ENCODE results near the gene S100A4.

S100A4 gene

DNA sequence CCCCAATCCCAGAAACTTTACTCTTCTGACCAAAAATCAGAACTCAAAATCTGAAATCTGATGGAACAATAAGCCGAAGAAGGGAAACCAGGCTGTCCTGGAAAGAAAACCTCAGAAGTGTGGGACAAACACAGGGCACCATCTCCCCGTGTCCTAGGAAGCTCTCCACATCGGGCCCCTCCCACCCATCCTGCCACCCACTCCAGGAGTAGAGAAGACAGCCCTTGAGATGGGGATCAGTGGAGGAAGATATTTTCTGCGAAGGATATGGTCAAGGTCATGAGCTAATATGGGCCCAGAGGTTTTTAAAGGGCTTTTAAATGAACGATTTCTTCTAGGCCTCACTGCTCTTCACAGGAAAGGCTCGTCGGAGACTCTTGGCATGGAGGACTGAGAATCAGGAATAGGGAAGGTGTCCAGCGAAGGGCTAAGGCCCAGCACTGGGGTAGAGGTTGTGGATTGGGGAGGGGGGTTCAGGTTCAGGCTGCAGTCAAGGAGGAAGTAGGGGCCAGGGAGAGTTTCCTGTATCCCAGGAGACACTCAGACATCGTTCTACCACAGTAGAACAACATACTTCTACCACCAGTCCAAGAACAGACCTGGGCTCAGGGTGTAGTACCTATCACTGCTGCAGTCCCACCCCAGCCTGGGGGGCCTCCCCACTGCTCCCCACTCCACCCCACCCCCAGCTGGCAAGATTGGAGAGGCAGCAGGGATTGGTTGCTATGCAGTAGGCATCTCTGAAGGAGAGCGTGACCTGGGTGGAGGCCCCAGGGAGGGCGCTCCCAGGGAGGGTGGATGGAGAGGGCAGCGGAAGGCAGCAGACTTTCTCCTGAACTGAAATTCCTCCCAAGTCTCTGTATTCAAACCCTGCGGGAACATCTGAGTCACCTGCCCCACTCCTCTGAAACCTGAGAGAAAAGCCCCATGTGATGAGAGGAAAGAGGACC, 3.7 kb downstream of the S100A4 start:
- no peak for TF ChIP-seq CTCF (IDR thresholded peaks at IDR 0.05; ENCODE audit: low read depth, low read length)
- no peak overlapping the region for H3K4me3 ChIP-seq (ENCODE audit: low read depth, low read length)
- DNase-seq (ENCODE audit: low read depth, low spot score) = no peak
- in situ Hi-C loops (cut with HindIII; ENCODE audit: low sequenced_read_pairs) = no loop called here

DNA sequence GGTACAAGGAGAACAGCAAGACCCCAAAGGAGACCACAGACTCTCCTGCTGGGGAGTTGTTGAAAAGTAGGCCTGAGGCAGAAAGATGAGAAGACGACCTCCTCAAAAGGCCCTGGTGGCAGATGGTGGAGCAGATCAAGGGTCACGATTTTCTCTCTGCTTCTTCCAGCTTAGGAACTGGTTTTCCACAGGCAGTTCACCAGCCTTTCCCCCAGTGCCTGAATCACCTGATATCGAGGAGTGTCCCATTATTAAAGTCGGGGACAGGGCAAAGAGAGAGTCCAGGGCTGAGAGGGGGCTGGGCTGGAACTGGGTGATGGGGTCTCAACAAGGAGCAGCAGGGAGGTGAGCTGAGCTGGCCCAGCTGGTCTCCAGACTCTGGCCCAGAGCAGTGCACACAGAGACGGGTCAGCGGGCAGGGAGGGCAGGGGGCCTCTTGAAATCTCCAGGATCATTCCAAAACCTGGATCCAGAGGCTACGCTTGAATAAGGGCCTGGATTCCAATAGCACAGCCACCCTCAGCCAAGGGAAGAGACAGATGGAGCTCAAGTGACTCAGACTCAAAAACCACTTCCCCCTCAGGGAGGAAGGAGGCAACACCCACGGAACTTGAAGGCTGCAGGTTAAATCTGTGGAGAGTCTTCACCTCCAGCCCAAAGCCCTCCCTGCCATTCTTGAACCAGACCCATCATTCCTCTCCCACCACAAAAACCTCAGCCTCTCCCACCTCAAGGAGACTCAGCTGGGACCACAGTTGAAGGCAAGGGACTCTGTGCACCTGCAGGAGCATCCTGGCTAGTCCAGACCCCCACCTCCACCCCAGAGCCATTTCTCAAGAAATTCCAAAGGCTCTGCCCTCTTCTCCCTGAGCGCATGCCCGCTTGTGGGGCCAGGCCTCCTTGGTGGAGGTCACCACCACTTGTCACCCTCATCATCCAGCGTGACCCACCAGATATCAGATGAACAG, 4.9 kb downstream of the S100A4 start, which contains the start of gene S100A5:
Gene S100A5, minus strand, starts transcription at position 541 of the 968 bp plus-strand sequence. CDS start 743 bp downstream, outside the sequence.
- in situ Hi-C loops (cut with HindIII; ENCODE audit: low sequenced_read_pairs) = no loop called here

GRCh38 chr1:153539395-153540093, 6.1 kb downstream of the S100A4 start:
- TF ChIP-seq CTCF (IDR thresholded peaks at IDR 0.05; ENCODE audit: low read depth, low read length) = no peak
- no peak overlapping the region for H3K4me3 ChIP-seq (ENCODE audit: low read depth, low read length)
- DNase-seq (ENCODE audit: low read depth, low spot score) = no peak
- in situ Hi-C loops (cut with HindIII; ENCODE audit: low sequenced_read_pairs) = no loop called here

More for the DNA sequence above, 4.9 kb downstream of the S100A4 start, which contains the start of gene S100A5:
- DNase-seq (ENCODE audit: low read depth, low spot score) = no peak
- H3K4me3 ChIP-seq (ENCODE audit: low read depth, low read length) = no peak within 1 kb of the TSS
- TF ChIP-seq CTCF (IDR thresholded peaks at IDR 0.05; ENCODE audit: low read depth, low read length) = no peak

DNA sequence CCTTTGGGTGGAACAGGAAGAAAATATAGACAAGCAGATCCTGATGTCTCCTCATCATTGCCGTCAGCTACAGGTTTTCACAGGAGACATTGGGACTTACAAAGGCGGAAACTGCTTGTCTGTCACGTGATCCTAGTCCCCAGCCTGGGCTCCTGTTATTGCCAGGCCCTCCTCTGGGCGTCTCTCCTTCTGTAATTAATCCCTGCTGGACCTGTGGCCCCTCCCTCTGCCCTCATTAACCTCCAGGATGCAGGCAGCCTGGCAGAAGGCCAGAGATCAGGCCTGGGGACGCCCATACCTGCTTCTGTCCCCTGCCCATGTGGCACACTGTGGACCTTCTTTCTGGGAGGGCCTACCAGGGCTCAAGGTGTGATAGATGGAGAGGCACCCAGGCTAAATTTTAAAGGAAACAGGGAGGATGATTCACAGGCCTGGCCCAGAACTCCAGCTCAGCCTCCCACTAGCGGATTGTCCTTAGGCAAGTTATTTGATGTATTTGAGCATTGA, 7.2 kb downstream of the S100A4 start:
- in situ Hi-C loops (cut with HindIII; ENCODE audit: low sequenced_read_pairs) = no loop called here
- H3K4me3 ChIP-seq (ENCODE audit: low read depth, low read length) = no peak overlapping the region
- no peak for DNase-seq (ENCODE audit: low read depth, low spot score)
- TF ChIP-seq CTCF (IDR thresholded peaks at IDR 0.05; ENCODE audit: low read depth, low read length) = no peak

DNA sequence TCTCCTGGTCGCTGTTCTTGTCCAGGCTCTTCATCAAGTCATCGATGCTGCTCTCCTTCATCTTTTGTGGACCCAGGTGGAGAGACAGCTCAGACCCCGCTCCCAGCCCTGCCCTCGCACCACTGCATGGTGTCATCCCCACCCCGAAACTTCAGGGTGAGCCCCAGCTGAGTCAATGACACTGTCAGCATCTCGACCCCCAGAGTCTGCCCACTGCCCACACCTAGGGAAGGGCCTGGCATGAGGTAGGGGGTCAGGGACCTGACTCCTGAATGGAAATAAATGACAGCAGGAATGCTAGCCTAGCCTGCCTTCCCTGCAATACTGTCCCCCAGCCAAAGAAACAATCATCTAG, 8.3 kb downstream of the S100A4 start:
- H3K4me3 ChIP-seq (ENCODE audit: low read depth, low read length) = no peak overlapping the region
- DNase-seq (ENCODE audit: low read depth, low spot score) = no peak
- TF ChIP-seq CTCF (IDR thresholded peaks at IDR 0.05; ENCODE audit: low read depth, low read length) = no peak
- in situ Hi-C loops (cut with HindIII; ENCODE audit: low sequenced_read_pairs) = no loop called here
